HepG2 (cell line): ENCODE measurements around the gene CEBPA. TPM values are rescaled to one million over a fixed set of nuclear protein-coding genes. Genes with fewer than 3 reads are reported as not detected.

Experiments used
- ATF4 ChIP-seq, 2 experiments: fragments of 450-650 bp in 1 of 2; sonication (generic) in 1 of 2; formaldehyde crosslinking; IDR thresholded peaks; 2 replicates each; pipeline versions ENCODE4 v1.5.0 to v1.8.0; 2020 to 2022; ENCODE audit warnings: mild to moderate bottlenecking in 1 of 2, missing genetic modification reagents in 1 of 2
- CBX1 ChIP-seq: IDR thresholded peaks from one replicate; pipeline ENCODE4 v1.6.1; 2016; ENCODE audit warnings: antibody characterized with exemption, low read depth
- ELF1 ChIP-seq: sonication (generic); formaldehyde crosslinking; IDR thresholded peaks from 2 replicates; pipeline ENCODE4 v1.4.0; 2020; ENCODE audit warnings: missing genetic modification reagents
- MLLT10 ChIP-seq: sonication (generic); formaldehyde crosslinking; IDR thresholded peaks from 2 replicates; pipeline ENCODE4 v1.4.0; 2020; ENCODE audit warnings: missing genetic modification reagents
- RCOR2 ChIP-seq: IDR thresholded peaks from 2 replicates; pipeline ENCODE4 v1.6.1; 2016; ENCODE audit warnings: missing biosample characterization, missing genetic modification reagents
- TAF15 ChIP-seq: fragments of 200-400 bp; formaldehyde crosslinking; IDR thresholded peaks from one replicate; pipeline ENCODE4 v1.6.1; 2018; ENCODE audit warnings: mild to moderate bottlenecking, low read depth, low read length; ENCODE audit not compliant: poor library complexity, severe bottlenecking
- XRCC5 ChIP-seq: fragments of 200-400 bp; formaldehyde crosslinking; optimal IDR thresholded peaks from 2 replicates; pipeline ENCODE3; 2017; ENCODE audit warnings: mild to moderate bottlenecking, low read length
- ZNF12 ChIP-seq: sonication (generic); formaldehyde crosslinking; IDR thresholded peaks from 2 replicates; pipeline ENCODE4 v1.5.0; 2020; ENCODE audit warnings: missing genetic modification reagents
- ZNF251 ChIP-seq: sonication (generic); formaldehyde crosslinking; IDR thresholded peaks from 2 replicates; pipeline ENCODE4 v1.9.0; 2021; ENCODE audit warnings: mild to moderate bottlenecking, missing genetic modification reagents
- ZNF280B ChIP-seq: sonication (generic); formaldehyde crosslinking; IDR thresholded peaks from 2 replicates; pipeline ENCODE4 v1.5.0; 2020; ENCODE audit warnings: missing genetic modification reagents, mild to moderate bottlenecking, borderline replicate concordance
- ZNF609 ChIP-seq: sonication (generic); formaldehyde crosslinking; IDR thresholded peaks from 2 replicates; pipeline ENCODE4 v1.4.0; 2020; ENCODE audit warnings: mild to moderate bottlenecking, missing genetic modification reagents, borderline replicate concordance
- ZNF720 ChIP-seq: sonication (generic); formaldehyde crosslinking; IDR thresholded peaks from 2 replicates; pipeline ENCODE4 v1.4.0; 2020; ENCODE audit warnings: missing genetic modification reagents
- polyA plus RNA-seq, 8 experiments: library from polyadenylated mRNA; depleted of rRNA in 3 of 8; stranded (reverse) in 7 of 8; unstranded in 1 of 8; fragments of >200 nt; fragmentation: Illumina TruSeq in 4 of 8; extraction: Trizol in 4 of 8; gene quantifications; 2 replicates each; pipeline versions ENCODE4 v1.2.1 to v1.2.3, GENCODE V29; 2011 to 2016; ENCODE audit warnings: low read depth in 4 of 8, missing spikeins in 1 of 8, mixed read lengths in 1 of 8; ENCODE audit not compliant: insufficient read depth in 1 of 8
- total RNA-seq, 5 experiments: library from RNA; depleted of rRNA; stranded (reverse); fragments of >200 nt; fragmentation: Illumina TruSeq; extraction: Trizol; gene quantifications; 2 replicates each; pipeline ENCODE4 v1.2.3, GENCODE V29; 2016; ENCODE audit warnings: low read depth in 1 of 5
- TF ChIP-seq, protein P1 (sequence below): sonication (generic); formaldehyde crosslinking; IDR thresholded peaks from 2 replicates; pipeline ENCODE4 v1.8.0; 2022; ENCODE audit warnings: mild to moderate bottlenecking, missing genetic modification reagents
- TF ChIP-seq, protein P2 (sequence below): sonication (generic); formaldehyde crosslinking; IDR thresholded peaks from 2 replicates; pipeline ENCODE4 v1.9.0; 2022; ENCODE audit warnings: missing genetic modification reagents, mild to moderate bottlenecking, borderline replicate concordance

CEBPA gene
- total and polyA plus RNA-seq, 2 of the 13 experiments (the other 11 are each of a cell fraction or from before 2014, with no cell fraction given): 24.8 to 103 TPM

GRCh38 chr19:33278403-33279269 is 23.7 kb downstream of the CEBPA start (continued):
- TF ChIP-seq ZNF609 (CRISPR knock-in tag): peak; percentile 75; the same call in 1 of the 2 replicates
- TF ChIP-seq ATF4 (CRISPR knock-in tag; IDR thresholded peaks at IDR 0.05): no peak
- TF ChIP-seq ZNF280B (CRISPR knock-in tag): no peak
- peak; percentile 66; the same call in 1 of the 2 replicates for TF ChIP-seq ELF1
- TF ChIP-seq MLLT10 (CRISPR knock-in tag): no peak
- TF ChIP-seq XRCC5: no peak
- no peak for TF ChIP-seq ZNF251 (CRISPR knock-in tag)
- no peak for TF ChIP-seq ZNF12
- no peak for TF ChIP-seq TAF15
- TF ChIP-seq, protein P1, sequence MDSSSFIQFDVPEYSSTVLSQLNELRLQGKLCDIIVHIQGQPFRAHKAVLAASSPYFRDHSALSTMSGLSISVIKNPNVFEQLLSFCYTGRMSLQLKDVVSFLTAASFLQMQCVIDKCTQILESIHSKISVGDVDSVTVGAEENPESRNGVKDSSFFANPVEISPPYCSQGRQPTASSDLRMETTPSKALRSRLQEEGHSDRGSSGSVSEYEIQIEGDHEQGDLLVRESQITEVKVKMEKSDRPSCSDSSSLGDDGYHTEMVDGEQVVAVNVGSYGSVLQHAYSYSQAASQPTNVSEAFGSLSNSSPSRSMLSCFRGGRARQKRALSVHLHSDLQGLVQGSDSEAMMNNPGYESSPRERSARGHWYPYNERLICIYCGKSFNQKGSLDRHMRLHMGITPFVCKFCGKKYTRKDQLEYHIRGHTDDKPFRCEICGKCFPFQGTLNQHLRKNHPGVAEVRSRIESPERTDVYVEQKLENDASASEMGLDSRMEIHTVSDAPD: no peak
- TF ChIP-seq RCOR2 (CRISPR knock-in tag): peak; percentile 80
- TF ChIP-seq, protein P2, sequence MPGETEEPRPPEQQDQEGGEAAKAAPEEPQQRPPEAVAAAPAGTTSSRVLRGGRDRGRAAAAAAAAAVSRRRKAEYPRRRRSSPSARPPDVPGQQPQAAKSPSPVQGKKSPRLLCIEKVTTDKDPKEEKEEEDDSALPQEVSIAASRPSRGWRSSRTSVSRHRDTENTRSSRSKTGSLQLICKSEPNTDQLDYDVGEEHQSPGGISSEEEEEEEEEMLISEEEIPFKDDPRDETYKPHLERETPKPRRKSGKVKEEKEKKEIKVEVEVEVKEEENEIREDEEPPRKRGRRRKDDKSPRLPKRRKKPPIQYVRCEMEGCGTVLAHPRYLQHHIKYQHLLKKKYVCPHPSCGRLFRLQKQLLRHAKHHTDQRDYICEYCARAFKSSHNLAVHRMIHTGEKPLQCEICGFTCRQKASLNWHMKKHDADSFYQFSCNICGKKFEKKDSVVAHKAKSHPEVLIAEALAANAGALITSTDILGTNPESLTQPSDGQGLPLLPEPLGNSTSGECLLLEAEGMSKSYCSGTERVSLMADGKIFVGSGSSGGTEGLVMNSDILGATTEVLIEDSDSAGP (CRISPR knock-in tag): peak; percentile 51; the same call in 1 of the 2 replicates
- no peak for TF ChIP-seq CBX1
- no peak for TF ChIP-seq ZNF720 (CRISPR knock-in tag)
